Measurements from ENCODE around the gene HHEX.

DNA sequence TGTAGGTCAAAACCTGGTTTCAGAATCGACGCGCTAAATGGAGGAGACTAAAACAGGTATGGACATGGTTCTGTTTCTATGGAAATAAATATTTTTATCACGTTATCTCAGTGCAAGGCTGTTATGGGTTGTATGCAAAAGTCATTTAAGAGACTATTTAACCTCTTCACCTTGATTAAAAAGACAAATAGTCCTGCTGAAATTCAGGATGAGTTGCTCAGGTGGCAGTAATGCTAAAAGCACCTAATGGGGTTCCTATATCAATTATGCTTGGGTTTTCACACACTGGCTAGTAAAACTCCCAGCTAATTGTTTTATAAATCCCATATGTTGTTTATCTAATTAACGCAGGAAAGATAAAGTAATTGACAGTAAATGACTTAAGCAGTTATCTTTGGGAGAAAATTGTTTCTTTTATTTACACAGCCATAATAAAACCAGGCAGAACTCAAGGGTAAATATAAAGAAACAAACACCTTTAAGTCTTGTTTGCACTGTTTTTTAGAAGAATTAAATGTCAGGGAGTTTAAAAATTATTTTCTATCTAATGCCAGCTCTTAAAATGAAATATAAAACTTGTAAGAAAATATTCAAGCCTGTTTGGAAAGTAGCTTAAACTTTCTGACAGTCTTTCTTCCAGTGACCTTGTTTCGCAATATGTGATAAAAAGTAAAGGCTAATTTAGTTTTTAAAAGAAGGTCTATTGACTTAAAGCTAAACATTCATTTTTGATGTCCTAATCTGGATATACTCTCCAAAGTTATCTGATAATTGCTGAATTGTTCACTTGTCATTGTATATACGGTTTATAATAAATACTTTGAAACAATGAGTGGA is 3.2 kb downstream of the HHEX start:
- no peak for TF ChIP-seq POLR2A (IDR thresholded peaks at IDR 0.05)
- TF ChIP-seq POLR2AphosphoS5 (IDR thresholded peaks at IDR 0.05; ENCODE audit: insufficient read depth in 1 of 2, low read depth in 1 of 2) = no peak
- TF ChIP-seq, protein P1, sequence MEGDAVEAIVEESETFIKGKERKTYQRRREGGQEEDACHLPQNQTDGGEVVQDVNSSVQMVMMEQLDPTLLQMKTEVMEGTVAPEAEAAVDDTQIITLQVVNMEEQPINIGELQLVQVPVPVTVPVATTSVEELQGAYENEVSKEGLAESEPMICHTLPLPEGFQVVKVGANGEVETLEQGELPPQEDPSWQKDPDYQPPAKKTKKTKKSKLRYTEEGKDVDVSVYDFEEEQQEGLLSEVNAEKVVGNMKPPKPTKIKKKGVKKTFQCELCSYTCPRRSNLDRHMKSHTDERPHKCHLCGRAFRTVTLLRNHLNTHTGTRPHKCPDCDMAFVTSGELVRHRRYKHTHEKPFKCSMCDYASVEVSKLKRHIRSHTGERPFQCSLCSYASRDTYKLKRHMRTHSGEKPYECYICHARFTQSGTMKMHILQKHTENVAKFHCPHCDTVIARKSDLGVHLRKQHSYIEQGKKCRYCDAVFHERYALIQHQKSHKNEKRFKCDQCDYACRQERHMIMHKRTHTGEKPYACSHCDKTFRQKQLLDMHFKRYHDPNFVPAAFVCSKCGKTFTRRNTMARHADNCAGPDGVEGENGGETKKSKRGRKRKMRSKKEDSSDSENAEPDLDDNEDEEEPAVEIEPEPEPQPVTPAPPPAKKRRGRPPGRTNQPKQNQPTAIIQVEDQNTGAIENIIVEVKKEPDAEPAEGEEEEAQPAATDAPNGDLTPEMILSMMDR (IDR thresholded peaks at IDR 0.05) = no peak
